IMR-90 (cell line): ENCODE measurements around the gene C1QTNF12. TPM values are rescaled to one million over a fixed set of nuclear protein-coding genes. Genes with fewer than 3 reads are reported as not detected.
A peak's percentile ranks its signal among the peaks of the same experiment; 100 is the strongest.

Experiments used
- ATAC-seq: fragments of 200-7000 bp; cut with Tn5 transposase; 2 replicates; pipeline ENCODE4 v1.9.1; 2020; ENCODE audit warnings: low read depth, mild to moderate bottlenecking, moderate library complexity
- BruUV-seq: library from RNA; stranded (reverse); fragments of 400-500 nt; replicated peaks from 2 replicates; lab custom pipeline; 2021; lab: Mats Ljungman, UMichigan
- CTCF ChIA-PET: fragments of 300-600 bp; formaldehyde crosslinking; extraction: SDS; loops from one replicate; lab custom pipeline; 2021; ENCODE audit warnings: antibody characterized with exemption; lab: Yijun Ruan, JAX
- POLR2A ChIA-PET: fragments of 300-600 bp; sonication (Branson Sonifier 250); formaldehyde crosslinking; loops from one replicate; lab custom pipeline; 2022; ENCODE audit warnings: antibody characterized with exemption; ENCODE audit not compliant: unreplicated experiment; lab: Charles Lee
- DNase-seq: peaks from one replicate; pipeline ENCODE4 v3.0.0; 2013
- H2AFZ ChIP-seq: replicated peaks from 2 replicates; pipeline ENCODE3; 2013; ENCODE audit warnings: low read length, mild to moderate bottlenecking; ENCODE audit not compliant: poor library complexity
- H2AK5ac ChIP-seq: 2 replicates; pipeline ENCODE4 v1.6.1; 2013; ENCODE audit warnings: low read depth, low read length, inconsistent platforms
- H2AK9ac ChIP-seq: replicated peaks from 2 replicates; pipeline ENCODE3; 2013; ENCODE audit warnings: mild to moderate bottlenecking, low read depth, low read length, moderate library complexity; ENCODE audit not compliant: poor library complexity
- H2BK120ac ChIP-seq: 2 replicates; pipeline ENCODE4 v1.6.1; 2013; ENCODE audit warnings: low read depth, low read length, inconsistent platforms
- H2BK15ac ChIP-seq: 3 replicates; pipeline ENCODE4 v1.6.1; 2013; ENCODE audit warnings: low read depth, low read length, inconsistent platforms
- H2BK20ac ChIP-seq: 2 replicates; pipeline ENCODE4 v1.6.1; 2013; ENCODE audit warnings: low read depth, mild to moderate bottlenecking, inconsistent platforms, low read length, moderate library complexity
- H2BK5ac ChIP-seq: 2 replicates; pipeline ENCODE4 v1.6.1; 2013; ENCODE audit warnings: mild to moderate bottlenecking, low read depth, low read length, inconsistent platforms; ENCODE audit not compliant: poor library complexity, severe bottlenecking
- H3K14ac ChIP-seq: replicated peaks from 2 replicates; pipeline ENCODE4 v1.6.1; 2013; ENCODE audit warnings: low read depth, low read length, inconsistent platforms
- H3K18ac ChIP-seq: 2 replicates; pipeline ENCODE4 v1.6.1; 2013; ENCODE audit warnings: low read depth, low read length, control low read depth
- H3K23ac ChIP-seq: 2 replicates; pipeline ENCODE4 v1.6.1; 2013; ENCODE audit warnings: low read depth, low read length, inconsistent platforms
- H3K27ac ChIP-seq: 2 replicates; pipeline ENCODE4 v1.5.1; 2013; ENCODE audit warnings: mild to moderate bottlenecking, control low read depth, low read length; ENCODE audit not compliant: insufficient read depth
- H3K27me3 ChIP-seq: 2 replicates; pipeline ENCODE4 v1.6.1; 2013; ENCODE audit warnings: low read length; ENCODE audit not compliant: control insufficient read depth, insufficient read depth
- H3K36me3 ChIP-seq: 2 replicates; pipeline ENCODE4 v1.6.1; 2013; ENCODE audit warnings: low read length, mixed read lengths; ENCODE audit not compliant: control insufficient read depth, insufficient read depth
- H3K4ac ChIP-seq: 2 replicates; pipeline ENCODE4 v1.6.1; 2013; ENCODE audit warnings: low read depth, low read length, inconsistent platforms
- H3K4me1 ChIP-seq: 2 replicates; pipeline ENCODE4 v1.6.1; 2013; ENCODE audit warnings: low read length, mixed read lengths; ENCODE audit not compliant: control insufficient read depth, insufficient read depth
- H3K4me2 ChIP-seq: 2 replicates; pipeline ENCODE4 v1.6.1; 2013; ENCODE audit warnings: low read depth, mild to moderate bottlenecking, control low read depth, low read length, moderate library complexity
- H3K4me3 ChIP-seq: 2 replicates; pipeline ENCODE4 v1.5.1; 2013; ENCODE audit warnings: low read depth, mild to moderate bottlenecking, control low read depth, low read length, moderate library complexity; ENCODE audit not compliant: insufficient read depth
- H3K56ac ChIP-seq: 2 replicates; pipeline ENCODE4 v1.6.1; 2013; ENCODE audit warnings: low read length, inconsistent platforms; ENCODE audit not compliant: insufficient read depth; ENCODE audit errors: extremely low read depth
- H3K79me1 ChIP-seq, 2 experiments: 2 replicates each; pipeline ENCODE4 v1.6.1; 2013; ENCODE audit warnings: low read length in 2 of 2, inconsistent platforms in 1 of 2, low read depth in 1 of 2
- H3K9ac ChIP-seq: 2 replicates; pipeline ENCODE4 v1.6.1; 2013; ENCODE audit warnings: low read depth, low read length, control low read depth
- H3K9me1 ChIP-seq: 2 replicates; pipeline ENCODE4 v1.6.1; 2013; ENCODE audit warnings: low read length, inconsistent platforms; ENCODE audit not compliant: insufficient read depth
- H3K9me3 ChIP-seq: 2 replicates; pipeline ENCODE4 v1.6.1; 2013; ENCODE audit warnings: low read length; ENCODE audit not compliant: control insufficient read depth, insufficient read depth
- H4K20me1 ChIP-seq: 2 replicates; pipeline ENCODE4 v1.6.1; 2013; ENCODE audit warnings: low read length, inconsistent platforms; ENCODE audit not compliant: insufficient read depth
- H4K5ac ChIP-seq: 2 replicates; pipeline ENCODE4 v1.6.1; 2013; ENCODE audit warnings: mild to moderate bottlenecking, low read depth, low read length, control low read depth
- H4K8ac ChIP-seq, 2 experiments: 2 replicates each; pipeline ENCODE4 v1.6.1; 2013; ENCODE audit warnings: low read depth in 2 of 2, low read length in 2 of 2, control low read depth in 1 of 2, inconsistent platforms in 1 of 2
- H4K91ac ChIP-seq: 2 replicates; pipeline ENCODE4 v1.6.1; 2013; ENCODE audit warnings: low read depth, low read length, inconsistent platforms; ENCODE audit not compliant: insufficient read depth
- BHLHE40 ChIP-seq: fragments of 150-350 bp; IDR thresholded peaks from 2 replicates; pipeline ENCODE4 v1.6.1; 2016; ENCODE audit warnings: mild to moderate bottlenecking, low read depth, low read length
- FOS ChIP-seq: fragments of 150-350 bp; IDR thresholded peaks from 2 replicates; pipeline ENCODE4 v1.6.1; 2016; ENCODE audit warnings: low read depth, low read length
- MAFK ChIP-seq: IDR thresholded peaks from 2 replicates; pipeline ENCODE4 v1.6.1; 2012; ENCODE audit warnings: low read depth, low read length, improper control_type of control experiment
- MAZ ChIP-seq: IDR thresholded peaks from 2 replicates; pipeline ENCODE4 v1.6.1; 2012; ENCODE audit warnings: low read depth, mild to moderate bottlenecking, low read length, improper control_type of control experiment, moderate library complexity, borderline replicate concordance
- MXI1 ChIP-seq: IDR thresholded peaks from 2 replicates; pipeline ENCODE4 v1.6.1; 2012; ENCODE audit warnings: low read depth, mild to moderate bottlenecking, low read length, moderate library complexity, borderline replicate concordance
- NFE2L2 ChIP-seq: fragments of 150-350 bp; IDR thresholded peaks from 2 replicates; pipeline ENCODE4 v1.6.1; 2016; ENCODE audit warnings: low read depth, mild to moderate bottlenecking, low read length
- RAD21 ChIP-seq: IDR thresholded peaks from 2 replicates; pipeline ENCODE4 v1.6.1; 2012; ENCODE audit warnings: low read length, improper control_type of control experiment
- RCOR1 ChIP-seq: IDR thresholded peaks from 2 replicates; pipeline ENCODE4 v1.6.1; 2012; ENCODE audit warnings: mild to moderate bottlenecking, low read length, improper control_type of control experiment; ENCODE audit not compliant: insufficient replicate concordance
- SMC3 ChIP-seq: fragments of 150-350 bp; IDR thresholded peaks from 2 replicates; pipeline ENCODE4 v1.6.1; 2016; ENCODE audit warnings: low read depth, mild to moderate bottlenecking, antibody characterized with exemption, low read length, moderate library complexity
- USF2 ChIP-seq: fragments of 150-350 bp; IDR thresholded peaks from 2 replicates; pipeline ENCODE4 v1.6.1; 2017; ENCODE audit warnings: mild to moderate bottlenecking, antibody characterized with exemption, low read length, low read depth
- WGBS, 2 experiments: methylation state at CpG; one replicate each; pipeline versions ENCODE4 v1.1.5 to v1.1.7; 2013; ENCODE audit warnings: missing lambda C conversion rate in 2 of 2; ENCODE audit not compliant: insufficient read length in 1 of 2; ENCODE audit errors: extremely low coverage in 2 of 2; 5-methylcytosine and 5-hydroxymethylcytosine counted together
- dilution Hi-C: fragments of 300-500 bp; cut with HindIII; formaldehyde crosslinking; loops from one replicate; pipeline ENCODE4 v1.14.3; 2018; ENCODE audit warnings: low sequenced_read_pairs; ENCODE audit not compliant: unreplicated experiment
- in situ Hi-C: fragments of 300-500 bp; cut with MboI; formaldehyde crosslinking; loops from 3 replicates; pipeline ENCODE4 v1.14.3; 2019; ENCODE audit warnings: low sequenced_read_pairs, inconsistent platforms, mixed read lengths
- intact Hi-C: fragments of 100-400 bp; cut with micrococcal nuclease; formaldehyde crosslinking; loops from 2 replicates; pipeline ENCODE4 v1.10.0; 2022
- polyA plus RNA-seq, 3 experiments: library from polyadenylated mRNA; depleted of rRNA; stranded (reverse); fragments of >200 nt; gene quantifications; 2 replicates each; pipeline ENCODE4 v1.2.3, GENCODE V29; 2012; ENCODE audit warnings: low replicate concordance in 1 of 3
- total RNA-seq: library from RNA; depleted of rRNA; stranded (reverse); fragments of >200 nt; gene quantifications from 2 replicates; pipeline ENCODE4 v1.2.3, GENCODE V29; 2012
- TF ChIP-seq, protein P1 (sequence below): conservative IDR thresholded peaks from 2 replicates; pipeline ENCODE4 v1.5.1; 2012; ENCODE audit warnings: mild to moderate bottlenecking, low read depth, low read length, improper control_type of control experiment
- TF ChIP-seq, protein P2 (sequence below): fragments of 150-350 bp; IDR thresholded peaks from 2 replicates; pipeline ENCODE4 v1.6.1; 2016; ENCODE audit warnings: low read depth, mild to moderate bottlenecking, low read length, moderate library complexity, borderline replicate concordance

C1QTNF12 gene
- total and polyA plus RNA-seq, 2 of the 4 experiments (the other 2 are of a cell fraction) = 0.36 to 1.1 TPM

DNA sequence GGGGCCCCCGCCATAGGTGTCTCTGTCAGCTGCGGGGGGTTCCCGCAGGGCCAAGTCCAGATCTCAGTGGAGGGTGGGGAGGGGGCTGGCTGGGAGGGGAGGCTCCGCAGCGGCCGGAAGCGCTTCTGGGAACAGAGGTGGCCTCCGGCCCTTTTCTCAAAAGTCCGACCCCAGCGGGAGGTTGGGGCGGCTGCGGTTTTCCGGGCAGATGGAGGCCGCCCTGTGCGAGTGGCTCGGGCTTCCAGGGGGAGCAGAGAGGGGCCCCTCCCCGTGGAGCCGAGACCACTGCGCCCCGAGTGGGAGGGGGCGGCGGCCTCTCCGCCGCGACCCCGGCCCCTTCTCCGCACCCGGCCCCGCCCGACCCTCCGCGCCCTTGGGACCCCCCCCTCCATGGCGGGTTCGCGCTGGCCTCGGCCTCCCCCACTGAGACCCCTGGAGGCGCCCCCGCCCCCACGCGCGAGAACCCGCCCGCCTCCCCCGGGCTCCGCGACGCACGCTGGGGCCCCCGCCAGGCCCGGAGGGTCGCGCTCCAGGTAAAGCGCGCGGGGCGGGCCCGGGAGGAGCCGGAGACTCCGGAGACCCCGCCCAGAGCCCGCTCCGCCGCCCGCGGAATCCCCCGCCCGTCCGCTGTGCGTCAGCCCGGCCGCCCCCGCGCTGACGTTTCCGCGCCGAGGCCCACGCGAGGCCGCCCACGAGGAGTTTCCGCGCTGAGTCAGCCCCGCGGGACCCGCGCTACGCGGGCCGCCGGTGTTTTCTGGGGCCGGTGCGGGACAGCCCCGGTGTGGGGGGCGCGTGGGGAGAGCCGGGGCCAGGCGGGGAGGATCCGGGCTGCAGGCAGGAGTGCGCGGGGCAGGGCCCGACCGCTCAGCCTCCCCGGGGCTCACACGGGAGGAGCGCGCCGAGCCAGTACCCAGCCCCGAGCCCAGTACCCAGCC is 45.4 kb downstream of the C1QTNF12 start:
- Histone ChIP-seq H2BK20ac (no peak overlapping the region; the same call in 1 of the 2 replicates), H4K5ac (peak overlapping the region; percentile 61; the same call in 1 of the 2 replicates), H2AK9ac (no peak overlapping the region), H2AK5ac (no peak overlapping the region), H4K8ac (peak overlapping the region; percentile 49 to 64; a peak in 1 of 4 replicates), H3K14ac (no peak overlapping the region), H3K4me2 (peak overlapping the region; percentile 86), H2AFZ (peak overlapping the region; percentile 86), H2BK15ac (no peak overlapping the region; the same call in 2 of the 3 replicates), H3K4ac (peak overlapping the region; percentile 61; the same call in 1 of the 2 replicates), H3K9me3 (no peaks in the 10 kb centered on the region), H3K18ac (no peak overlapping the region; the same call in 1 of the 2 replicates), H3K56ac (no peak overlapping the region), H3K27me3 (no peaks in the 10 kb centered on the region; the same call in 1 of the 2 replicates), H3K23ac (no peak overlapping the region), H3K4me3 (peak overlapping the region; percentile 71), H2BK5ac (peak overlapping the region; percentile 67), H2BK120ac (0 out of 2 replicates have a peak overlapping the region, but pooled peaks have one; percentile 4), H3K79me1 (no peaks in the 10 kb centered on the region), H3K4me1 (no peaks in the 10 kb centered on the region), H3K27ac (peak overlapping the region; percentile 61; the same call in 1 of the 2 replicates), H4K91ac (no peak overlapping the region), H3K9me1 (no peaks in the 10 kb centered on the region), H4K20me1 (no peaks in the 10 kb centered on the region), H3K36me3 (no peaks in the 10 kb centered on the region), H3K9ac (peak overlapping the region; percentile 72)
- no TSS peak for BruUV-seq
- DNase-seq (peak; percentile 63), ATAC-seq (peak; percentile 88)
- intact Hi-C loops = loop anchor here (1.0 kb wide), 1 partner anchor 13 kb away; no protein-coding TSS in a partner anchor
- CTCF ChIA-PET = no interaction called here
- dilution Hi-C loops = no loop called here
- POLR2A ChIA-PET = no interaction called here
- WGBS, 2 experiments = 1% methylated on average over 44 of the region's 109 CpGs; no CpG with 5 or more reads in 1 of the 2 experiments
- in situ Hi-C loops = no loop called here
- TF ChIP-seq, protein P1, sequence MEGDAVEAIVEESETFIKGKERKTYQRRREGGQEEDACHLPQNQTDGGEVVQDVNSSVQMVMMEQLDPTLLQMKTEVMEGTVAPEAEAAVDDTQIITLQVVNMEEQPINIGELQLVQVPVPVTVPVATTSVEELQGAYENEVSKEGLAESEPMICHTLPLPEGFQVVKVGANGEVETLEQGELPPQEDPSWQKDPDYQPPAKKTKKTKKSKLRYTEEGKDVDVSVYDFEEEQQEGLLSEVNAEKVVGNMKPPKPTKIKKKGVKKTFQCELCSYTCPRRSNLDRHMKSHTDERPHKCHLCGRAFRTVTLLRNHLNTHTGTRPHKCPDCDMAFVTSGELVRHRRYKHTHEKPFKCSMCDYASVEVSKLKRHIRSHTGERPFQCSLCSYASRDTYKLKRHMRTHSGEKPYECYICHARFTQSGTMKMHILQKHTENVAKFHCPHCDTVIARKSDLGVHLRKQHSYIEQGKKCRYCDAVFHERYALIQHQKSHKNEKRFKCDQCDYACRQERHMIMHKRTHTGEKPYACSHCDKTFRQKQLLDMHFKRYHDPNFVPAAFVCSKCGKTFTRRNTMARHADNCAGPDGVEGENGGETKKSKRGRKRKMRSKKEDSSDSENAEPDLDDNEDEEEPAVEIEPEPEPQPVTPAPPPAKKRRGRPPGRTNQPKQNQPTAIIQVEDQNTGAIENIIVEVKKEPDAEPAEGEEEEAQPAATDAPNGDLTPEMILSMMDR = no peak
- TF ChIP-seq, protein P2, sequence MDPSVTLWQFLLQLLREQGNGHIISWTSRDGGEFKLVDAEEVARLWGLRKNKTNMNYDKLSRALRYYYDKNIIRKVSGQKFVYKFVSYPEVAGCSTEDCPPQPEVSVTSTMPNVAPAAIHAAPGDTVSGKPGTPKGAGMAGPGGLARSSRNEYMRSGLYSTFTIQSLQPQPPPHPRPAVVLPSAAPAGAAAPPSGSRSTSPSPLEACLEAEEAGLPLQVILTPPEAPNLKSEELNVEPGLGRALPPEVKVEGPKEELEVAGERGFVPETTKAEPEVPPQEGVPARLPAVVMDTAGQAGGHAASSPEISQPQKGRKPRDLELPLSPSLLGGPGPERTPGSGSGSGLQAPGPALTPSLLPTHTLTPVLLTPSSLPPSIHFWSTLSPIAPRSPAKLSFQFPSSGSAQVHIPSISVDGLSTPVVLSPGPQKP = no peak
- no peak for TF ChIP-seq RAD21
- TF ChIP-seq RCOR1 = no peak
- peak; percentile 34; the same call in 1 of the 2 replicates for TF ChIP-seq BHLHE40
- TF ChIP-seq SMC3 = no peak
- no peak for TF ChIP-seq USF2
- no peak for TF ChIP-seq MAFK
- peak; percentile 86 for TF ChIP-seq FOS
- TF ChIP-seq NFE2L2 = peak; percentile 27; the same call in 1 of the 2 replicates
- no peak for TF ChIP-seq MXI1
- TF ChIP-seq MAZ = peak; percentile 64; the same call in 1 of the 2 replicates
